ENCODE data around the gene FAM53B. TPM values are rescaled to one million over a fixed set of nuclear protein-coding genes. Genes with fewer than 3 reads are reported as not detected.
A peak's percentile ranks its signal among the peaks of the same experiment; 100 is the strongest.
"Not testable (repeated sequence)": the region's sequence is repeated elsewhere in the genome, so short reads cannot be mapped to it uniquely, and the experiment has no call there.

The FAM53B gene
- total RNA-seq, 1 donor = 13.4 TPM

GRCh38 chr10:124616040-124616835 lies 127.9 kb downstream of the FAM53B start:
- H3K4me3 ChIP-seq (ENCODE audit: low read depth, low read length) = no peak overlapping the region
- no peak for TF ChIP-seq CTCF (IDR thresholded peaks at IDR 0.05; ENCODE audit: insufficient read depth, low read depth, low read length)
- DNase-seq (ENCODE audit: low read depth) = no peak

- TF ChIP-seq CTCF (IDR thresholded peaks at IDR 0.05; ENCODE audit: insufficient read depth, low read depth, low read length) = no peak
- H3K4me3 ChIP-seq (ENCODE audit: low read depth, low read length) = no peak overlapping the region
- no peak for DNase-seq (ENCODE audit: low read depth)
Measured at GRCh38 chr10:124615259-124615658, 128.9 kb downstream of the FAM53B start.

- no peak for DNase-seq (ENCODE audit: low read depth)
- H3K4me3 ChIP-seq (ENCODE audit: low read depth, low read length) = no peak overlapping the region
- no peak for TF ChIP-seq CTCF (IDR thresholded peaks at IDR 0.05; ENCODE audit: insufficient read depth, low read depth, low read length)
Measured at GRCh38 chr10:124614003-124614659, 130.0 kb downstream of the FAM53B start.

GRCh38 chr10:124612611-124613498 lies 131.3 kb downstream of the FAM53B start:
- DNase-seq (ENCODE audit: low read depth) = peak; percentile 52
- H3K4me3 ChIP-seq (ENCODE audit: low read depth, low read length) = no peak overlapping the region
- TF ChIP-seq CTCF (IDR thresholded peaks at IDR 0.05; ENCODE audit: insufficient read depth, low read depth, low read length) = no peak

GRCh38 chr10:124611738-124612137 lies 132.4 kb downstream of the FAM53B start:
- DNase-seq (ENCODE audit: low read depth) = no peak
- no peak overlapping the region for H3K4me3 ChIP-seq (ENCODE audit: low read depth, low read length)
- no peak for TF ChIP-seq CTCF (IDR thresholded peaks at IDR 0.05; ENCODE audit: insufficient read depth, low read depth, low read length)

GRCh38 chr10:124610851-124611250 lies 133.3 kb downstream of the FAM53B start:
- DNase-seq (ENCODE audit: low read depth) = not testable (repeated sequence)

GRCh38 chr10:124610186-124610585 lies 134.0 kb downstream of the FAM53B start:
- not testable (repeated sequence) for DNase-seq (ENCODE audit: low read depth); H3K4me3 ChIP-seq (ENCODE audit: low read depth, low read length)

More at GRCh38 chr10:124610851-124611250, 133.3 kb downstream of the FAM53B start:
- not testable (repeated sequence) for H3K4me3 ChIP-seq (ENCODE audit: low read depth, low read length)
